Measurements from ENCODE around the gene DENND5B.
"Not testable (repeated sequence)": the region's sequence is repeated elsewhere in the genome, so short reads cannot be mapped to it uniquely, and the experiment has no call there.

DENND5B gene

DNA sequence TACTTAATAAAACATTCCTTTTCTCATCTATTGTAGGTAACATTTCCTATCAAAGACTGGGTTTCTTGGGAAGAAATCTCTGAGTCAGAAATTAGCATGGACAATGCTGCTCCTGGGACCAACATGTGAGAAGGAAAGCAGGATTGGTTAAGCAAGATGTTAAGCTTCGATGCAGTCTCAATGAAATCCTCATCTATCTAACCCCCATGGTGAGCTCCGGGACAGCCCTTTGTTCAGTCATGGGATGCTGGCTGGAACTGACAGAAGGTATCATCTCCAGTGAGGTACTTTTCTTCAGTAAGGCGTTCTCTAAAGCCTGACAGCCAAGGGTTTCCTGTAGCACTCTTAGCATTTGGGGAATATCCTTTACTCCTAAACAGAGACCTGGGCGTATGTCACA lies 182.2 kb downstream of the DENND5B start:
- Histone ChIP-seq H3K9ac (ENCODE audit: low read length in 5 of 5) (no peak overlapping the region), H3K27me3 (ENCODE audit: control insufficient read depth in 5 of 5, insufficient read depth in 4 of 5, low read length in 5 of 5) (no peaks in the 10 kb centered on the region), H3K9me3 (ENCODE audit: control insufficient read depth in 5 of 5, low read length in 5 of 5) (no peaks in the 10 kb centered on the region), H3K4me1 (ENCODE audit: control insufficient read depth in 5 of 5, insufficient read depth in 5 of 5, low read length in 5 of 5) (no peaks in the 10 kb centered on the region), H3K4me3 (ENCODE audit: low read depth in 1 of 5, low read length in 5 of 5) (no peak overlapping the region), H3K36me3 (ENCODE audit: control insufficient read depth in 5 of 5, insufficient read depth in 5 of 5, low read length in 5 of 5) (peaks cover 14 to 28% (median 24%) of the 10 kb centered on the region in 5 donors), H3K27ac (ENCODE audit: low read depth, low read length) (no peak overlapping the region)

DNA sequence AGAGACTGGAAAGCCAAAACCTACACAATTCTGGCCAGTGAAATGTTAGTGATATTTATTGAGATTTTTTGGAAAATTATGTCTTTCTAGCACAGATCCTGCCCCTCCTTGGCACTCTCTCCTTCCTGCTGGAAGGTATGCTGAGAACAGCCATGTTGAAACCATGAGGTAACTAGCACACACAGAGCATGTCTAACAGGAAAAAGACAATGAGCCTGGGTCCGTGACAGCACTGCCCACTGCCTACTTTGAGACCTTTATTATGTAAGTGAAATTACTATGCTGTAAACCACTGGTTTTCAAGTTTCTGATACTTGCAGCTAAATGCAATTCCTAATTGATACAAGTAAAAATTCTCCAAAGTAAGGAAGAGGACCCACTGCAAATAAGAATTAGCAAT lies 183.4 kb downstream of the DENND5B start:
- Histone ChIP-seq H3K9ac (ENCODE audit: low read length in 5 of 5) (no peak overlapping the region), H3K9me3 (ENCODE audit: control insufficient read depth in 5 of 5, low read length in 5 of 5) (no peaks in the 10 kb centered on the region), H3K27me3 (ENCODE audit: control insufficient read depth in 5 of 5, insufficient read depth in 4 of 5, low read length in 5 of 5) (no peaks in the 10 kb centered on the region), H3K27ac (ENCODE audit: low read depth, low read length) (no peak overlapping the region), H3K4me3 (ENCODE audit: low read depth in 1 of 5, low read length in 5 of 5) (no peak overlapping the region), H3K4me1 (ENCODE audit: control insufficient read depth in 5 of 5, insufficient read depth in 5 of 5, low read length in 5 of 5) (no peaks in the 10 kb centered on the region), H3K36me3 (ENCODE audit: control insufficient read depth in 5 of 5, insufficient read depth in 5 of 5, low read length in 5 of 5) (peaks cover 6 to 18% (median 14%) of the 10 kb centered on the region in 5 donors)

DNA sequence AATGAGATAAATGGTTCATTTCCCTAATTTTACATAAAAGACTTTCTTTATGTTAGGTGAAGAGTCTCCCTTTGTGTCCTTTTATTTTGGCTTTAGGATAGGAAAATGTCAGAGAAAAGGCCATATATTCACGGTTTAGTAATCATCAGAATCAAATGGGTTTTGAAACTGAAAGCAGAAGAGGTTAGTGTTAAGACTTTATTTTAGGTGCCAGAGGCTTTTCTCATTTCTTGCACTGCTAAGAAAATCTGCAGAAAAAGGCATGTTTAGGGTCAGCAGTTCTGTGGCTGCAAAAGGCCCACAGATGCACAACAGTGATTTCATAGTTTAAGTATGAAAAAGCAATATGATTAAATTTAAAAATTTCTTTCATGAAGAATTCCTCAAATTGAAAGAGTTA lies 184.6 kb downstream of the DENND5B start:
- no peaks in the 10 kb centered on the region for H3K9me3 ChIP-seq (ENCODE audit: control insufficient read depth in 5 of 5, low read length in 5 of 5)
- H3K9ac ChIP-seq (ENCODE audit: low read length in 5 of 5), result no peak overlapping the region
- H3K27me3 ChIP-seq (ENCODE audit: control insufficient read depth in 5 of 5, insufficient read depth in 4 of 5, low read length in 5 of 5), result no peaks in the 10 kb centered on the region
- H3K4me3 ChIP-seq (ENCODE audit: low read depth in 1 of 5, low read length in 5 of 5), result no peak overlapping the region
- no peaks in the 10 kb centered on the region for H3K4me1 ChIP-seq (ENCODE audit: control insufficient read depth in 5 of 5, insufficient read depth in 5 of 5, low read length in 5 of 5)
- no peak overlapping the region for H3K27ac ChIP-seq (ENCODE audit: low read depth, low read length)
- peaks cover 10 to 22% (median 13%) of the 10 kb centered on the region in 5 donors for H3K36me3 ChIP-seq (ENCODE audit: control insufficient read depth in 5 of 5, insufficient read depth in 5 of 5, low read length in 5 of 5)

DNA sequence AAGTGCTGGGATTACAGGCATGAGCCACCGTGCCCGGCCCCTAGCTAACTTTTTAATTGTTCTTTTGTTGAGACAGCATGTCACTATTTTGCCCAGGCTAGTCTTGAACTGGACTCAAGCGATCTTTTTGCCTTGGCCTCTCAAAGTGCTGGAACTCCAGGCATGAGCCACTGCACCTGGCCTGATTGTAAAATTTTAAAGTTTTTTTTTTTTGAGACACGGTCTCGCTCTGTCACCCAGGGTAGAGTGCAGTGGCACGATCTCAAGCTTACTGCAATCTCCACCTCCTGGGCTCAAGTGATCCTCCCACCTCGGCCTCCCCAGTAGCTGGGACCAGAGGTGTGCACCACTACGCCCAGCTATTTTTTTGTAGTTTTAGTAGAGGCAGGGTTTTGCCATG lies 185.9 kb downstream of the DENND5B start:
- no peaks in the 10 kb centered on the region for H3K9me3 ChIP-seq (ENCODE audit: control insufficient read depth in 5 of 5, low read length in 5 of 5)
- H3K9ac ChIP-seq (ENCODE audit: low read length in 5 of 5), result no peak overlapping the region
- no peak overlapping the region for H3K27ac ChIP-seq (ENCODE audit: low read depth, low read length)
- no peaks in the 10 kb centered on the region for H3K27me3 ChIP-seq (ENCODE audit: control insufficient read depth in 5 of 5, insufficient read depth in 4 of 5, low read length in 5 of 5)
- H3K4me3 ChIP-seq (ENCODE audit: low read depth in 1 of 5, low read length in 5 of 5), result no peak overlapping the region
- no peaks in the 10 kb centered on the region for H3K4me1 ChIP-seq (ENCODE audit: control insufficient read depth in 5 of 5, insufficient read depth in 5 of 5, low read length in 5 of 5)
- H3K36me3 ChIP-seq (ENCODE audit: control insufficient read depth in 5 of 5, insufficient read depth in 5 of 5, low read length in 5 of 5), result peaks cover 12 to 23% (median 14%) of the 10 kb centered on the region in 5 donors

DNA sequence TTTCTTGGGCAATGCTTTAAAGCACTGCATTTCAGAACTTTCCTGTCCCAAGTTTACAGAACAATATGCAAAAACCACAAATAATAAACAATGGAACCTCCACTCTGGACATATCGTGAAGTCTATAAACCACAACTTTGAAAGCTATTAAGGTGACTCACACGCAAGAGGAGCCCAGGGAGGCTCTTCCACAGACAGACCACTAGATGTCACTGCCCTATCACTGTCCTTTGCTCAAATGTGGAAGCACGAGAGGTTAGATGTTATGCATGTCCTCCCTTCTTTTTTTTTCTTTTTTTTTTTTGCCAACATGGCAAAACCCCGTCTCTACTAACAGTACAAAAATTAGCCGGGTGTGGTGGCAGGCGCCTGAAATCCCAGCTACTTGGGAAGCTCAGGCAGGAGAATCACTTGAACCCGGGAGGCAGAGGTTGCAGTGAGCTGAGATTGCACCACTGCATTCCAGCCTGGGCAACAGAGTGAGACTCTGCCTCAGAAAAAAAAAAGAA lies 187.8 kb downstream of the DENND5B start:
- H3K27me3 ChIP-seq (ENCODE audit: control insufficient read depth in 5 of 5, insufficient read depth in 4 of 5, low read length in 5 of 5); H3K9ac ChIP-seq (ENCODE audit: low read length in 5 of 5); H3K4me3 ChIP-seq (ENCODE audit: low read depth in 1 of 5, low read length in 5 of 5); H3K27ac ChIP-seq (ENCODE audit: low read depth, low read length); H3K4me1 ChIP-seq (ENCODE audit: control insufficient read depth in 5 of 5, insufficient read depth in 5 of 5, low read length in 5 of 5); H3K9me3 ChIP-seq (ENCODE audit: control insufficient read depth in 5 of 5, low read length in 5 of 5): not testable (repeated sequence)
- H3K36me3 ChIP-seq (ENCODE audit: control insufficient read depth in 5 of 5, insufficient read depth in 5 of 5, low read length in 5 of 5), result peaks cover 10 to 20% (median 15%) of the 10 kb centered on the region in 5 donors

DNA sequence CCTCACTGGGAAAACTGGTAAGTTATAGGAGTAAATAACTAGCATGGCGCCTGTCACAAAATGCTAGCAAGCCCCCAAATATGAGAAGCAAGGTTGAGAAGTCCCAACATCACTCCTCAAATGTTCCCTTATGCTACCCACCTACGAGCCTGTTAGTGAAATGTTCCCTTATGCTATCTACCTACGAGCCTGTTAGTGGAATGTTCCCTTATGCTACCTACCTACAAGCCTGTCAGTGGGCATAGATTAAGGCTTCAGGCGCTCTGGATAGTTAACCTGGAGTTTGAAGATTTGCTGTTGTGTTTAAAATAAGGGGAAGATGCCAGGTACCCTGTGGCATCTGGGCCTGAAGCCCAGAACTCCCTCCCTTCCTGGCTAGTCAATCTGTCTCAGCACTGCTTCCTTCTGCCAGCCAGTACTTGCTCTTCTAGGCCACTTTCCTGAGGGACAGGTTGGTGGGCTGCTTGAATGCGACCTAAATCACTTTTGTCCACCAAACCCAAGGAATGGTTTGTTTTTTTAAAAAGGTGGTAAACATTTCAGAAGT lies 197.9 kb downstream of the DENND5B start:
- H3K27ac ChIP-seq (ENCODE audit: low read depth, low read length), result no peak overlapping the region
- H3K36me3 ChIP-seq (ENCODE audit: control insufficient read depth in 5 of 5, insufficient read depth in 5 of 5, low read length in 5 of 5), result peaks cover 15 to 38% (median 25%) of the 10 kb centered on the region in 5 donors
- no peaks in the 10 kb centered on the region for H3K9me3 ChIP-seq (ENCODE audit: control insufficient read depth in 5 of 5, low read length in 5 of 5)

DNA sequence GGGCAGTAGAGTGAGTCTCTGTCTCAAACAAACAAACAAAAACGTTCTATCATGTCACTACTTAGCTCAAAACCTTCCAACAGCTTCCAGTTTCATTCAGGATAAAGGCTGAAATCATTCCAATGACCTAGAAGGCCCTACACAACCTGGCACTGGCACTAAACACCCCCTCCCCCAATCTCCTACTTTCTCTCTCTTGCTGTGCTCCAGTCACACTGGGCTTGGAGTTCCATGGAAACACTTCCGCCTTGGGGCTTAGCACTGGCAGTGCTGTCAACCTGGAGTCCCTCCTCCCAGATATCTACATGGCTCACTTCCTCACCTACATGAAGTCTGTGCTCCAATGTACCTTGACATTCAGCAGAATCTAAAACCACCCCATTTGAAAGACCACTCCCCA lies 199.9 kb downstream of the DENND5B start:
- no peak overlapping the region for H3K9ac ChIP-seq (ENCODE audit: low read length in 5 of 5)
- H3K36me3 ChIP-seq (ENCODE audit: control insufficient read depth in 5 of 5, insufficient read depth in 5 of 5, low read length in 5 of 5), result peaks cover 23 to 49% (median 26%) of the 10 kb centered on the region in 5 donors
- H3K27ac ChIP-seq (ENCODE audit: low read depth, low read length), result no peak overlapping the region
- H3K4me3 ChIP-seq (ENCODE audit: low read depth in 1 of 5, low read length in 5 of 5), result no peak overlapping the region
- no peaks in the 10 kb centered on the region for H3K4me1 ChIP-seq (ENCODE audit: control insufficient read depth in 5 of 5, insufficient read depth in 5 of 5, low read length in 5 of 5)
- no peaks in the 10 kb centered on the region for H3K9me3 ChIP-seq (ENCODE audit: control insufficient read depth in 5 of 5, low read length in 5 of 5)
- no peaks in the 10 kb centered on the region for H3K27me3 ChIP-seq (ENCODE audit: control insufficient read depth in 5 of 5, insufficient read depth in 4 of 5, low read length in 5 of 5)

More for the DNA sequence above, 197.9 kb downstream of the DENND5B start:
- H3K4me3 ChIP-seq (ENCODE audit: low read depth in 1 of 5, low read length in 5 of 5), result no peak overlapping the region
- no peaks in the 10 kb centered on the region for H3K27me3 ChIP-seq (ENCODE audit: control insufficient read depth in 5 of 5, insufficient read depth in 4 of 5, low read length in 5 of 5)
- H3K4me1 ChIP-seq (ENCODE audit: control insufficient read depth in 5 of 5, insufficient read depth in 5 of 5, low read length in 5 of 5), result no peaks in the 10 kb centered on the region
- H3K9ac ChIP-seq (ENCODE audit: low read length in 5 of 5), result no peak overlapping the region

DNA sequence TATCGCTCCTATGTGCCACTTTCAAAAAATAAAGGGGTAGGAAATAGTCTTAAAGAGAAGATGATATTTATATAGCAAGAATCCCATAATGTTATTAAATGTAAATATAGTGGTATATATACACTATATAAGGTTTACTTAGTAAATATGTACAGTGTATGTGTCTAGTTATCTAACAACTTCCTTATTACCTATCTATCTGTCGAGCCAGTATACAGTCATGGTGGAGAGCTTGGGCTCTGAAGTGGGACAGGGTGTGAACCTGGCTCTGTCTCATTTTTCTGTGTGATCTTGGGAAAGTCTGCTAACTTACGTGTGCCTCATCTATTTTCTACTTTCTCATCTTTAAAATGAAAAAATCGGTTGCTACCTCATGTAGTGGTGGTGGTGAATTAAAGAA lies 202.2 kb downstream of the DENND5B start:
- Histone ChIP-seq H3K36me3 (ENCODE audit: control insufficient read depth in 5 of 5, insufficient read depth in 5 of 5, low read length in 5 of 5) (peaks cover 25 to 50% (median 27%) of the 10 kb centered on the region in 5 donors), H3K27me3 (ENCODE audit: control insufficient read depth in 5 of 5, insufficient read depth in 4 of 5, low read length in 5 of 5) (no peaks in the 10 kb centered on the region), H3K9me3 (ENCODE audit: control insufficient read depth in 5 of 5, low read length in 5 of 5) (no peaks in the 10 kb centered on the region), H3K4me3 (ENCODE audit: low read depth in 1 of 5, low read length in 5 of 5) (no peak overlapping the region), H3K27ac (ENCODE audit: low read depth, low read length) (no peak overlapping the region), H3K4me1 (ENCODE audit: control insufficient read depth in 5 of 5, insufficient read depth in 5 of 5, low read length in 5 of 5) (no peaks in the 10 kb centered on the region), H3K9ac (ENCODE audit: low read length in 5 of 5) (no peak overlapping the region)

DNA sequence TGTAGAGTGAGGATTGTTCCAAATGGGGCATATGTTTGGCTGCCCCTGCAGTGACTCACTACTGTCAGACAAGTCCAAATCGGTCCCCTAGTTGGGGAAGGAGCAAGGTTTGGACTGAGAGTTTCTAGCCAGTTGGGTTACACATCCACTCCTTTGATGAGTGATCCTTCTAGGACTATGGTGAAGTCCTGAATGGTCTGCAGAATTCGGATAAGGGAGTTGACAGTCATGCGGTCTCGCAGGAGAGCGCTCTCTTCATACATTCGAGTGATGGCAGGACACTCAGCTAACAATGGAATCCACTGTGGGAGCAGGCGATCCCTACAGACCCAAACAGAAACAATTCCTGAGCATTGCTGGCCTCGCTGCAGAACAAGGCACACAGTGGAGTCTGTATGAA lies 203.5 kb downstream of the DENND5B start:
- H3K9ac ChIP-seq (ENCODE audit: low read length in 5 of 5), result no peak overlapping the region
- H3K36me3 ChIP-seq (ENCODE audit: control insufficient read depth in 5 of 5, insufficient read depth in 5 of 5, low read length in 5 of 5), result peaks cover 25 to 48% (median 27%) of the 10 kb centered on the region in 5 donors
- H3K4me1 ChIP-seq (ENCODE audit: control insufficient read depth in 5 of 5, insufficient read depth in 5 of 5, low read length in 5 of 5), result no peaks in the 10 kb centered on the region
- no peak overlapping the region for H3K27ac ChIP-seq (ENCODE audit: low read depth, low read length)
- H3K27me3 ChIP-seq (ENCODE audit: control insufficient read depth in 5 of 5, insufficient read depth in 4 of 5, low read length in 5 of 5), result no peaks in the 10 kb centered on the region
- no peaks in the 10 kb centered on the region for H3K9me3 ChIP-seq (ENCODE audit: control insufficient read depth in 5 of 5, low read length in 5 of 5)
- no peak overlapping the region for H3K4me3 ChIP-seq (ENCODE audit: low read depth in 1 of 5, low read length in 5 of 5)

DNA sequence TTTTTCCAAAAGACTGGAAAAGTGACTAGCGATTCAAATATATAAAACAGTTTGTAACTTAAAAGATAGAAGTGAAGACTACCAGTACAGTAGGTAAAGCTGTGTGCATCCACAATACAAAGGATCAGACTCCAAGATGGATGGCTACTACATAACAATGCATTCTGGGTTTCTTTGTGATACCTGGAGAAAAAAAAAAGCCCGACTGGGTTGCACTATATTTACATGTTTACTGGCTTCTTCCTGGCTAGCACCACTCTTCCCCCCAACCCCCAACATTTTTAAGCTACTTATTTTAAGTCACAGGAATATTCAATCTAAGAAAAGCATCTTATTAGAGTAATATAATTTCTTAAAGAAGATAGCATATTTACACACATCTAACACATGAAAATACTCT lies 203.9 kb downstream of the DENND5B start:
- H3K36me3 ChIP-seq (ENCODE audit: control insufficient read depth in 5 of 5, insufficient read depth in 5 of 5, low read length in 5 of 5), result peaks cover 22 to 44% (median 27%) of the 10 kb centered on the region in 5 donors
- no peak overlapping the region for H3K27ac ChIP-seq (ENCODE audit: low read depth, low read length)
- no peaks in the 10 kb centered on the region for H3K9me3 ChIP-seq (ENCODE audit: control insufficient read depth in 5 of 5, low read length in 5 of 5)
- no peaks in the 10 kb centered on the region for H3K4me1 ChIP-seq (ENCODE audit: control insufficient read depth in 5 of 5, insufficient read depth in 5 of 5, low read length in 5 of 5)
- H3K4me3 ChIP-seq (ENCODE audit: low read depth in 1 of 5, low read length in 5 of 5), result no peak overlapping the region
- H3K9ac ChIP-seq (ENCODE audit: low read length in 5 of 5), result no peak overlapping the region
- no peaks in the 10 kb centered on the region for H3K27me3 ChIP-seq (ENCODE audit: control insufficient read depth in 5 of 5, insufficient read depth in 4 of 5, low read length in 5 of 5)

Measured in subcutaneous abdominal adipose tissue (tissue), 5 donors.